Gastroesophageal sphincter (tissue), 3 donors: ENCODE data around the gene ASPRV1.

Experiments
- CTCF ChIP-seq, 4 experiments: fragments of 200-600 bp in 2 of 4; fragments of 450-650 bp in 2 of 4; sonication (generic) in 1 of 4; IDR thresholded peaks; one replicate each; pipeline ENCODE4 v1.5.1; 2017 to 2019; ENCODE audit warnings: antibody characterized with exemption in 4 of 4, mild to moderate bottlenecking in 2 of 4, moderate library complexity in 2 of 4
- EP300 ChIP-seq: sonication (generic); formaldehyde crosslinking; IDR thresholded peaks from one replicate; pipeline ENCODE4 v1.6.1; 2017; ENCODE audit warnings: antibody characterized with exemption, mild to moderate bottlenecking
- POLR2A ChIP-seq, 2 donors: fragments of 450-650 bp; IDR thresholded peaks; one replicate each; pipeline ENCODE4 v1.6.1; 2017; ENCODE audit warnings: antibody characterized with exemption in 2 of 2, mild to moderate bottlenecking in 2 of 2, moderate library complexity in 1 of 2

GRCh38 chr2:69972822-69973221 is 11.4 kb upstream of the ASPRV1 start:
- TF ChIP-seq POLR2A (IDR thresholded peaks at IDR 0.05) (no peak), CTCF (IDR thresholded peaks at IDR 0.05) (no peak), EP300 (no peak)
